GM12865 (cell line): Measurements from ENCODE around the gene TTLL8.

Experiments
- DNase-seq: peaks from one replicate; pipeline ENCODE4 v3.0.0; 2010; ENCODE audit warnings: low read depth
- H3K4me3 ChIP-seq: 2 replicates; pipeline ENCODE4 v1.5.1; 2011; ENCODE audit warnings: mild to moderate bottlenecking, low read depth, low read length, control low read depth
- CTCF ChIP-seq: IDR thresholded peaks from 2 replicates; pipeline ENCODE4 v1.5.1; 2011; ENCODE audit warnings: low read length, control low read depth, low read depth, inconsistent platforms; ENCODE audit not compliant: insufficient read depth; ENCODE audit errors: missing control alignments

Gene TTLL8

DNA sequence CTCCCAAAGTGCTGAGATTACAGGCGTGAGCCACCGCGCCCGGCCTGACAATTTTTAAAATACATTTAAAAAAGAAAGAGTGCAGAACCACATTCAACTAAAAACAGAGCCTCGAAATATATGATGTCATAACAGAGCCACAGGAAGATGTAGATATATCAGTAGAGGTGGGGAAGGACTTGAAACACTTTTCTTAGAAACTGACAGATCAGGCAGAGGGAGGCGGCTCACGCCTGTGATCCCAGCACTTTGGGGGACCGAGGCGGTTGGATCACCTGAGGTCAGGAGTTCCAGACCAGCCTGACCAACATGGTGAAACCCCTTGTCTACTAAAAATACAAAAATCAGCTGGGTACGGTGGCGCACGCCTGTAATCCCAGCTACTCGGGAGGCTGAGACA is 20.1 kb upstream of the TTLL8 start:
- DNase-seq: no peak
- no peak overlapping the region for H3K4me3 ChIP-seq
- TF ChIP-seq CTCF: no peak

DNA sequence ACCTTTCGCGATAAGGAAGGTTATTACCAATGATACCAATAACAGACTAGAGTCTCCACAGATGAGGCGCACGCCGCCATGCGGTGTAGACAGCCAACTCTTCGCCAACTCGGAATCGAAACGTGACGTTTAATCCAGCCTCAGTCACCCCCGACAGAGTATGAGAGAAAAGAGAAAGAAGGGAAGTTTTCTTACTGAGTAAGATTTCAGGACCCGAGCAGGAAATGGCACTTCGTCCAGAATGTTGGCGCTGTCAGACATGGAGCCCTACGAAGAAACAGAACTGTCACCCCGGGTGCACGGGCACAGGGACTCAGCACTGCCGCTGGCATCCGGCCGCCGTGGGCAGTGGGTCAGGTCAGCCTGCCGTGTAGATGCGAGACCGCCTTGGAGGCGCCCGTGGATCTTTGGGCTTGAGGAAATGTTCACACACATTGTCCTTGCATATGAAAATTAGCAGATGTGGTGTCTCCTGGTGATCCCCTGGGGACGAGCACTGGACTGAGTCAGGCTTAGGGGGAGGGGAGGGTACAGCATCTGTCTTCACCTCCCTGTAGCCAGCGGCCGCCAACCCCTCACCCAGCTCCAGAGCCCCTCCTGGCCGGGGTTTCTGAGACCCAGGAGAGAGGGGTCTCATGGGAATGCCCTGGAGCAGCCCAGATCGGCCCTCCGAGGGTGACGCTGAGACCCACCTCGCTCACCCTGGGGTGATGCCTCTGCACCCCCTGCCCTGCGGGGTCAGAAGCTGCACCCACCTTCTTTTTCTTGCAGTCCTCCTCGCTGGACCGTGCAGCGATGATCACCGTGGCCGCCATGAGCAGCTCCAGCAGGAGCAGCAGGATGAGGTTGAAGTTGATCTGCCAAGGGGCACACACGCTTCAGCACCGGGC is 18.8 kb upstream of the TTLL8 start:
- no peak for DNase-seq
- H3K4me3 ChIP-seq: no peak overlapping the region
- no peak for TF ChIP-seq CTCF

- TF ChIP-seq CTCF: no peak
- H3K4me3 ChIP-seq: no peak overlapping the region
- no peak for DNase-seq
Measured at GRCh38 chr22:50074551-50075530, 16.7 kb upstream of the TTLL8 start.

- no peak for TF ChIP-seq CTCF
- H3K4me3 ChIP-seq: no peak overlapping the region
- DNase-seq: no peak
Measured at GRCh38 chr22:50074056-50074455, 16.0 kb upstream of the TTLL8 start.

- no peak for TF ChIP-seq CTCF
- no peak for DNase-seq
- no peak overlapping the region for H3K4me3 ChIP-seq
Measured at GRCh38 chr22:50072714-50073538, 14.8 kb upstream of the TTLL8 start.

DNA sequence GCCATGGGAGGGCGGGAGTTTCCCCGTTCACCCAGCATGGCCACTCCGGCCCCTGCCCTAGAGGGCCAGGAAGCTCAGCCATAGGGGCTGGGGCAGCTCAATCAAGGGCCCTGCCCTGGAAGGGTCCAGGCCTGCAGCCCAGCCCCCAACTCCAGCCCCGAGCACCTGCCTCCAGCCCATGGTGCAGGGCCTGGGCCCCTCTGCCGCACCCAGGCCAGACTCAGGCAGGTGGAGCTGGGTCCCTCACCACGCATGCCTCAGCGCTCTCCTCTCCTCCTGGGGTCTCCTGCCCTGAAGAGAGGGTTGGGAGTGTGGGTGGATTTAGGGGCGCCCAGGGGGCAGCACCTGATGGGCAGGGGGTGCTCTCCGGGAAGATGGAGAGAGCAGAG is 14.1 kb upstream of the TTLL8 start:
- H3K4me3 ChIP-seq: no peak overlapping the region
- TF ChIP-seq CTCF: no peak
- no peak for DNase-seq
